GM23338 (cell line): ENCODE measurements around the gene HGFAC. TPM values are rescaled to one million over a fixed set of nuclear protein-coding genes. Genes with fewer than 3 reads are reported as not detected.

ENCODE experiments used
- ATAC-seq: fragments of 200-7000 bp; cut with Tn5 transposase; 3 replicates; pipeline ENCODE4 v1.9.1; 2020
- DNase-seq: peaks from one replicate; pipeline ENCODE4 v3.0.0-alpha.2; 2015; ENCODE audit warnings: low spot score
- H2AFZ ChIP-seq: fragments of 200-600 bp; sonication (generic); 2 replicates; pipeline ENCODE4 v1.8.0; 2016; ENCODE audit warnings: antibody characterized with exemption, mild to moderate bottlenecking, moderate library complexity
- H3F3A ChIP-seq: fragments of 200-600 bp; sonication (generic); replicated peaks from 2 replicates; pipeline ENCODE4 v1.8.0; 2017; ENCODE audit warnings: antibody characterized with exemption, mixed run types, low read depth
- H3K27ac ChIP-seq: fragments of 200-600 bp; sonication (generic); 2 replicates; pipeline ENCODE4 v1.6.1; 2016; ENCODE audit warnings: low read depth
- H3K27me3 ChIP-seq: fragments of 200-600 bp; sonication (generic); 2 replicates; pipeline ENCODE4 v1.8.0; 2016; ENCODE audit warnings: mild to moderate bottlenecking, mixed run types, moderate library complexity; ENCODE audit not compliant: insufficient read depth
- H3K36me3 ChIP-seq: fragments of 200-600 bp; sonication (generic); 2 replicates; pipeline ENCODE4 v1.8.0; 2016; ENCODE audit warnings: mild to moderate bottlenecking; ENCODE audit not compliant: insufficient read depth
- H3K4me1 ChIP-seq: fragments of 200-600 bp; sonication (generic); 2 replicates; pipeline ENCODE4 v1.8.0; 2016; ENCODE audit warnings: mild to moderate bottlenecking, moderate library complexity; ENCODE audit not compliant: insufficient read depth
- H3K4me2 ChIP-seq: fragments of 200-600 bp; sonication (generic); 2 replicates; pipeline ENCODE4 v1.7.1; 2017; ENCODE audit warnings: mixed run types
- H3K4me3 ChIP-seq: fragments of 200-600 bp; sonication (generic); 2 replicates; pipeline ENCODE4 v1.6.1; 2016; ENCODE audit warnings: mixed run types
- H3K79me2 ChIP-seq: fragments of 200-600 bp; sonication (generic); replicated peaks from 2 replicates; pipeline ENCODE4 v1.8.0; 2017; ENCODE audit warnings: mild to moderate bottlenecking; ENCODE audit not compliant: insufficient read depth
- H3K9me2 ChIP-seq: fragments of 200-600 bp; sonication (generic); 2 replicates; pipeline ENCODE4 v1.8.0; 2017; ENCODE audit not compliant: insufficient read depth
- H4K20me1 ChIP-seq: fragments of 200-600 bp; sonication (generic); replicated peaks from 2 replicates; pipeline ENCODE4 v1.8.0; 2017; ENCODE audit warnings: mild to moderate bottlenecking; ENCODE audit not compliant: insufficient read depth
- H3K27ac Mint-ChIP-seq: 2 replicates; pipeline ENCODE4 v1.8.0; 2020; ENCODE audit warnings: inconsistent platforms, mild to moderate bottlenecking, moderate library complexity, mixed read lengths
- H3K27me3 Mint-ChIP-seq: 3 replicates; pipeline ENCODE4 v1.8.0; 2022; ENCODE audit warnings: low read depth, mild to moderate bottlenecking, moderate library complexity, mixed read lengths, inconsistent platforms; ENCODE audit not compliant: insufficient read depth, poor library complexity
- H3K36me3 Mint-ChIP-seq: 3 replicates; pipeline ENCODE4 v1.8.0; 2021; ENCODE audit warnings: low read depth, mild to moderate bottlenecking, inconsistent platforms, moderate library complexity, mixed read lengths
- H3K4me1 Mint-ChIP-seq: 3 replicates; pipeline ENCODE4 v1.8.0; 2020; ENCODE audit warnings: mild to moderate bottlenecking, inconsistent platforms, mixed read lengths
- H3K4me3 Mint-ChIP-seq: 3 replicates; pipeline ENCODE4 v1.8.0; 2021; ENCODE audit warnings: moderate library complexity, mild to moderate bottlenecking, inconsistent platforms, mixed read lengths
- H3K9me3 Mint-ChIP-seq: 3 replicates; pipeline ENCODE4 v1.8.0; 2020; ENCODE audit warnings: moderate library complexity, mild to moderate bottlenecking, inconsistent platforms, mixed read lengths
- CREB1 ChIP-seq: fragments of 250-450 bp; sonication (Bioruptor Pico); IDR thresholded peaks from 2 replicates; pipeline ENCODE4 v1.5.0; 2020; ENCODE audit warnings: low read depth, mild to moderate bottlenecking, moderate library complexity
- EZH2 ChIP-seq: fragments of 200-600 bp; sonication (generic); IDR thresholded peaks from one replicate; pipeline ENCODE4 v1.8.0; 2017; ENCODE audit warnings: antibody characterized with exemption, mild to moderate bottlenecking, low read depth; ENCODE audit not compliant: unreplicated experiment
- EZH2phosphoT487 ChIP-seq: fragments of 200-600 bp; sonication (generic); IDR thresholded peaks from one replicate; pipeline ENCODE4 v1.8.1; 2018; ENCODE audit warnings: antibody characterized with exemption; ENCODE audit not compliant: unreplicated experiment
- JUNB ChIP-seq: IDR thresholded peaks from one replicate; pipeline ENCODE4 v1.6.1; 2016; ENCODE audit warnings: antibody characterized with exemption; ENCODE audit not compliant: unreplicated experiment
- NANOG ChIP-seq: IDR thresholded peaks from 2 replicates; pipeline ENCODE4 v1.6.1; 2016; ENCODE audit warnings: antibody characterized with exemption, borderline replicate concordance
- POLR2AphosphoS5 ChIP-seq: IDR thresholded peaks from 2 replicates; pipeline ENCODE4 v1.6.1; 2016; ENCODE audit warnings: antibody characterized with exemption, low read depth
- STAT1 ChIP-seq: IDR thresholded peaks from one replicate; pipeline ENCODE4 v1.6.1; 2016; ENCODE audit warnings: antibody characterized with exemption; ENCODE audit not compliant: unreplicated experiment
- ZNF114 ChIP-seq: fragments of 250-450 bp; sonication (Bioruptor Pico); IDR thresholded peaks from 2 replicates; pipeline ENCODE4 v1.5.0; 2020; ENCODE audit warnings: mild to moderate bottlenecking, moderate library complexity
- polyA plus RNA-seq: library from polyadenylated mRNA; unstranded; fragments of >200 nt; fragmentation: Nextera tagmentation; extraction: Ambion mirVana; gene quantifications from 2 replicates; pipeline ENCODE4 v1.2.1, GENCODE V29; 2016
- total RNA-seq: library from RNA; depleted of rRNA; stranded (reverse); fragments of >200 nt; shearing (Covaris generic); gene quantifications from 2 replicates; pipeline ENCODE4 v1.2.3, GENCODE V29; 2014
- TF ChIP-seq, protein P1 (sequence below): fragments of 250-450 bp; sonication (Bioruptor Pico); IDR thresholded peaks from 2 replicates; pipeline ENCODE4 v1.5.0; 2020; ENCODE audit warnings: mild to moderate bottlenecking, moderate library complexity
- TF ChIP-seq, protein P2 (sequence below): IDR thresholded peaks from 2 replicates; pipeline ENCODE4 v1.6.1; 2016; ENCODE audit warnings: antibody characterized with exemption

Gene HGFAC
- total and polyA plus RNA-seq, 2 experiments from 2014 or later = 0.94 TPM; not detected in 1

GRCh38 chr4:3460926-3461325, 19.2 kb downstream of the HGFAC start (continued):
- TF ChIP-seq, protein P1, sequence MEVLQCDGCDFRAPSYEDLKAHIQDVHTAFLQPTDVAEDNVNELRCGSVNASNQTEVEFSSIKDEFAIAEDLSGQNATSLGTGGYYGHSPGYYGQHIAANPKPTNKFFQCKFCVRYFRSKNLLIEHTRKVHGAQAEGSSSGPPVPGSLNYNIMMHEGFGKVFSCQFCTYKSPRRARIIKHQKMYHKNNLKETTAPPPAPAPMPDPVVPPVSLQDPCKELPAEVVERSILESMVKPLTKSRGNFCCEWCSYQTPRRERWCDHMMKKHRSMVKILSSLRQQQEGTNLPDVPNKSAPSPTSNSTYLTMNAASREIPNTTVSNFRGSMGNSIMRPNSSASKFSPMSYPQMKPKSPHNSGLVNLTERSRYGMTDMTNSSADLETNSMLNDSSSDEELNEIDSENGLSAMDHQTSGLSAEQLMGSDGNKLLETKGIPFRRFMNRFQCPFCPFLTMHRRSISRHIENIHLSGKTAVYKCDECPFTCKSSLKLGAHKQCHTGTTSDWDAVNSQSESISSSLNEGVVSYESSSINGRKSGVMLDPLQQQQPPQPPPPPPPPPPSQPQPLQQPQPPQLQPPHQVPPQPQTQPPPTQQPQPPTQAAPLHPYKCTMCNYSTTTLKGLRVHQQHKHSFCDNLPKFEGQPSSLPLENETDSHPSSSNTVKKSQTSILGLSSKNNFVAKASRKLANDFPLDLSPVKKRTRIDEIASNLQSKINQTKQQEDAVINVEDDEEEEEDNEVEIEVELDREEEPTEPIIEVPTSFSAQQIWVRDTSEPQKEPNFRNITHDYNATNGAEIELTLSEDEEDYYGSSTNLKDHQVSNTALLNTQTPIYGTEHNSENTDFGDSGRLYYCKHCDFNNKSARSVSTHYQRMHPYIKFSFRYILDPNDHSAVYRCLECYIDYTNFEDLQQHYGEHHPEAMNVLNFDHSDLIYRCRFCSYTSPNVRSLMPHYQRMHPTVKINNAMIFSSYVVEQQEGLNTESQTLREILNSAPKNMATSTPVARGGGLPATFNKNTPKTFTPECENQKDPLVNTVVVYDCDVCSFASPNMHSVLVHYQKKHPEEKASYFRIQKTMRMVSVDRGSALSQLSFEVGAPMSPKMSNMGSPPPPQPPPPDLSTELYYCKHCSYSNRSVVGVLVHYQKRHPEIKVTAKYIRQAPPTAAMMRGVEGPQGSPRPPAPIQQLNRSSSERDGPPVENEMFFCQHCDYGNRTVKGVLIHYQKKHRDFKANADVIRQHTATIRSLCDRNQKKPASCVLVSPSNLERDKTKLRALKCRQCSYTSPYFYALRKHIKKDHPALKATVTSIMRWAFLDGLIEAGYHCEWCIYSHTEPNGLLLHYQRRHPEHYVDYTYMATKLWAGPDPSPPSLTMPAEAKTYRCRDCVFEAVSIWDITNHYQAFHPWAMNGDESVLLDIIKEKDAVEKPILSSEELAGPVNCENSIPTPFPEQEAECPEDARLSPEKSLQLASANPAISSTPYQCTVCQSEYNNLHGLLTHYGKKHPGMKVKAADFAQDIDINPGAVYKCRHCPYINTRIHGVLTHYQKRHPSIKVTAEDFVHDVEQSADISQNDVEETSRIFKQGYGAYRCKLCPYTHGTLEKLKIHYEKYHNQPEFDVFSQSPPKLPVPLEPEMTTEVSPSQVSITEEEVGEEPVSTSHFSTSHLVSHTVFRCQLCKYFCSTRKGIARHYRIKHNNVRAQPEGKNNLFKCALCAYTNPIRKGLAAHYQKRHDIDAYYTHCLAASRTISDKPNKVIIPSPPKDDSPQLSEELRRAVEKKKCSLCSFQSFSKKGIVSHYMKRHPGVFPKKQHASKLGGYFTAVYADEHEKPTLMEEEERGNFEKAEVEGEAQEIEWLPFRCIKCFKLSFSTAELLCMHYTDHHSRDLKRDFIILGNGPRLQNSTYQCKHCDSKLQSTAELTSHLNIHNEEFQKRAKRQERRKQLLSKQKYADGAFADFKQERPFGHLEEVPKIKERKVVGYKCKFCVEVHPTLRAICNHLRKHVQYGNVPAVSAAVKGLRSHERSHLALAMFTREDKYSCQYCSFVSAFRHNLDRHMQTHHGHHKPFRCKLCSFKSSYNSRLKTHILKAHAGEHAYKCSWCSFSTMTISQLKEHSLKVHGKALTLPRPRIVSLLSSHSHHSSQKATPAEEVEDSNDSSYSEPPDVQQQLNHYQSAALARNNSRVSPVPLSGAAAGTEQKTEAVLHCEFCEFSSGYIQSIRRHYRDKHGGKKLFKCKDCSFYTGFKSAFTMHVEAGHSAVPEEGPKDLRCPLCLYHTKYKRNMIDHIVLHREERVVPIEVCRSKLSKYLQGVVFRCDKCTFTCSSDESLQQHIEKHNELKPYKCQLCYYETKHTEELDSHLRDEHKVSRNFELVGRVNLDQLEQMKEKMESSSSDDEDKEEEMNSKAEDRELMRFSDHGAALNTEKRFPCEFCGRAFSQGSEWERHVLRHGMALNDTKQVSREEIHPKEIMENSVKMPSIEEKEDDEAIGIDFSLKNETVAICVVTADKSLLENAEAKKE (CRISPR knock-in tag) = no peak
- no peak for TF ChIP-seq POLR2AphosphoS5
- TF ChIP-seq EZH2 = no peak

DNA sequence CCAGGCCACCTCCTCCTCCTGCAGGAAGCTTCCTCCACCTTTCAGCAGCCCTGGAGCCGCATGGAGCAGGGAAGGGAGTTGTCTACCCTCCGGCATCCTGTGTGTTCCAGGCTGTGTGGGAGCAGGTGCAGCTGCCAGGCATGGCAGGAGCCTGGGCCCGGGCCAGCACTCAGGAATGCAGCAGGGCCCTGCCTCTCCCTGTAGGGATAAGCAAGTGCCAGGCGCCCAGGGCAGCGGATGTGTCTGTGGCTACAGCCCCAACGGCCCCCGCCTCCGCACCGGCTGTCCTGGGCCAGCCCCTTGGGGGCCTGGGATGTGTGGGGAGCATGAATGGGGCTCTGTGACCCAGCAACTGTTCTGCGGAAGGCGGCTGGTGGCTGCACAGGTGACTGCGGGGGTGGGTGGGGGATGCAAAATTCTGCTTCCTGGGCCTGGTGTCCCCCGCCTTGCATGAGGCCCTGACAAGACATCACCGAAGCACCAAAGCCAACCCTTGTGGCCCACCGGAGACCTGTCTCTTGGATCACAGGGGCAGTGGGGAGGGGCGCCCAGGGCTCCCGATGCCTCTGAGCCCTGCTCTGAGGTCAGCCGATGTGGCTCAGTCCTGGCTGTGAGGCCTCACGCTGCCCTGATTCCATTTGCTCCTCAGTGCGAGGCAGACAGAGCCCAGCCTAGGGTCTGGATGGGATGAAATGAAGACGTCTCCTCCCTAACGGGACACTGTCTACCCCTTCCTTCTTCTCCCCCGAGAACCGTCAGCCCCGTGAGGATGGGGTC, 19.9 kb downstream of the HGFAC start:
- Histone ChIP-seq H4K20me1 (no peaks in the 10 kb centered on the region), H3K27me3 (peaks cover 49% of the 10 kb centered on the region)

More for the DNA sequence above, 19.9 kb downstream of the HGFAC start:
- TF ChIP-seq JUNB (no peak), ZNF114 (CRISPR knock-in tag) (no peak), POLR2AphosphoS5 (no peak), EZH2phosphoT487 (no peak), CREB1 (CRISPR knock-in tag) (no peak), NANOG (no peak), EZH2 (no peak), STAT1 (no peak)
- TF ChIP-seq, protein P2, sequence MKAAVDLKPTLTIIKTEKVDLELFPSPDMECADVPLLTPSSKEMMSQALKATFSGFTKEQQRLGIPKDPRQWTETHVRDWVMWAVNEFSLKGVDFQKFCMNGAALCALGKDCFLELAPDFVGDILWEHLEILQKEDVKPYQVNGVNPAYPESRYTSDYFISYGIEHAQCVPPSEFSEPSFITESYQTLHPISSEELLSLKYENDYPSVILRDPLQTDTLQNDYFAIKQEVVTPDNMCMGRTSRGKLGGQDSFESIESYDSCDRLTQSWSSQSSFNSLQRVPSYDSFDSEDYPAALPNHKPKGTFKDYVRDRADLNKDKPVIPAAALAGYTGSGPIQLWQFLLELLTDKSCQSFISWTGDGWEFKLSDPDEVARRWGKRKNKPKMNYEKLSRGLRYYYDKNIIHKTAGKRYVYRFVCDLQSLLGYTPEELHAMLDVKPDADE = no peak
- Histone ChIP-seq H3K36me3 (no peaks in the 10 kb centered on the region), H3F3A (no peaks in the 10 kb centered on the region), H3K9me2 (no peaks in the 10 kb centered on the region), H2AFZ (no peak overlapping the region), H3K79me2 (no peaks in the 10 kb centered on the region), H3K4me3 (no peak overlapping the region), H3K4me2 (no peak overlapping the region), H3K4me1 (no peaks in the 10 kb centered on the region; the same call in 1 of the 2 replicates), H3K27ac (no peak overlapping the region)
- Mint-ChIP-seq H3K9me3 (peaks cover 4% of the 10 kb centered on the region; the same call in 2 of the 3 replicates), H3K27me3 (peaks cover 58% of the 10 kb centered on the region), H3K4me3 (no peak overlapping the region), H3K36me3 (no peaks in the 10 kb centered on the region), H3K27ac (no peak overlapping the region), H3K4me1 (no peaks in the 10 kb centered on the region; the same call in 2 of the 3 replicates)
- DNase-seq (no peak), ATAC-seq (peak; percentile 10; the same call in 2 of the 3 replicates)
